ENCODE results near the gene AGAP1.

GRCh38 chr2:235562065-235562747 lies 68.4 kb downstream of the AGAP1 start:
- TF ChIP-seq, protein P1, sequence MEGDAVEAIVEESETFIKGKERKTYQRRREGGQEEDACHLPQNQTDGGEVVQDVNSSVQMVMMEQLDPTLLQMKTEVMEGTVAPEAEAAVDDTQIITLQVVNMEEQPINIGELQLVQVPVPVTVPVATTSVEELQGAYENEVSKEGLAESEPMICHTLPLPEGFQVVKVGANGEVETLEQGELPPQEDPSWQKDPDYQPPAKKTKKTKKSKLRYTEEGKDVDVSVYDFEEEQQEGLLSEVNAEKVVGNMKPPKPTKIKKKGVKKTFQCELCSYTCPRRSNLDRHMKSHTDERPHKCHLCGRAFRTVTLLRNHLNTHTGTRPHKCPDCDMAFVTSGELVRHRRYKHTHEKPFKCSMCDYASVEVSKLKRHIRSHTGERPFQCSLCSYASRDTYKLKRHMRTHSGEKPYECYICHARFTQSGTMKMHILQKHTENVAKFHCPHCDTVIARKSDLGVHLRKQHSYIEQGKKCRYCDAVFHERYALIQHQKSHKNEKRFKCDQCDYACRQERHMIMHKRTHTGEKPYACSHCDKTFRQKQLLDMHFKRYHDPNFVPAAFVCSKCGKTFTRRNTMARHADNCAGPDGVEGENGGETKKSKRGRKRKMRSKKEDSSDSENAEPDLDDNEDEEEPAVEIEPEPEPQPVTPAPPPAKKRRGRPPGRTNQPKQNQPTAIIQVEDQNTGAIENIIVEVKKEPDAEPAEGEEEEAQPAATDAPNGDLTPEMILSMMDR (IDR thresholded peaks at IDR 0.05; ENCODE audit: low read depth, low read length, missing input control) = no peak
- TF ChIP-seq SP1 (IDR thresholded peaks at IDR 0.05) = no peak
- TF ChIP-seq, protein P2, sequence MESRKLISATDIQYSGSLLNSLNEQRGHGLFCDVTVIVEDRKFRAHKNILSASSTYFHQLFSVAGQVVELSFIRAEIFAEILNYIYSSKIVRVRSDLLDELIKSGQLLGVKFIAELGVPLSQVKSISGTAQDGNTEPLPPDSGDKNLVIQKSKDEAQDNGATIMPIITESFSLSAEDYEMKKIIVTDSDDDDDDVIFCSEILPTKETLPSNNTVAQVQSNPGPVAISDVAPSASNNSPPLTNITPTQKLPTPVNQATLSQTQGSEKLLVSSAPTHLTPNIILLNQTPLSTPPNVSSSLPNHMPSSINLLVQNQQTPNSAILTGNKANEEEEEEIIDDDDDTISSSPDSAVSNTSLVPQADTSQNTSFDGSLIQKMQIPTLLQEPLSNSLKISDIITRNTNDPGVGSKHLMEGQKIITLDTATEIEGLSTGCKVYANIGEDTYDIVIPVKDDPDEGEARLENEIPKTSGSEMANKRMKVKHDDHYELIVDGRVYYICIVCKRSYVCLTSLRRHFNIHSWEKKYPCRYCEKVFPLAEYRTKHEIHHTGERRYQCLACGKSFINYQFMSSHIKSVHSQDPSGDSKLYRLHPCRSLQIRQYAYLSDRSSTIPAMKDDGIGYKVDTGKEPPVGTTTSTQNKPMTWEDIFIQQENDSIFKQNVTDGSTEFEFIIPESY (IDR thresholded peaks at IDR 0.05) = no peak
- TF ChIP-seq RAD21 (IDR thresholded peaks at IDR 0.05) = no peak
- TF ChIP-seq, protein P3, sequence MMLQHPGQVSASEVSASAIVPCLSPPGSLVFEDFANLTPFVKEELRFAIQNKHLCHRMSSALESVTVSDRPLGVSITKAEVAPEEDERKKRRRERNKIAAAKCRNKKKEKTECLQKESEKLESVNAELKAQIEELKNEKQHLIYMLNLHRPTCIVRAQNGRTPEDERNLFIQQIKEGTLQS (IDR thresholded peaks at IDR 0.05) = no peak
- no peak for TF ChIP-seq MAX (IDR thresholded peaks at IDR 0.05)
- TF ChIP-seq TAF1 (conservative IDR thresholded peaks at IDR 0.05) = no peak
- TF ChIP-seq, protein P4, sequence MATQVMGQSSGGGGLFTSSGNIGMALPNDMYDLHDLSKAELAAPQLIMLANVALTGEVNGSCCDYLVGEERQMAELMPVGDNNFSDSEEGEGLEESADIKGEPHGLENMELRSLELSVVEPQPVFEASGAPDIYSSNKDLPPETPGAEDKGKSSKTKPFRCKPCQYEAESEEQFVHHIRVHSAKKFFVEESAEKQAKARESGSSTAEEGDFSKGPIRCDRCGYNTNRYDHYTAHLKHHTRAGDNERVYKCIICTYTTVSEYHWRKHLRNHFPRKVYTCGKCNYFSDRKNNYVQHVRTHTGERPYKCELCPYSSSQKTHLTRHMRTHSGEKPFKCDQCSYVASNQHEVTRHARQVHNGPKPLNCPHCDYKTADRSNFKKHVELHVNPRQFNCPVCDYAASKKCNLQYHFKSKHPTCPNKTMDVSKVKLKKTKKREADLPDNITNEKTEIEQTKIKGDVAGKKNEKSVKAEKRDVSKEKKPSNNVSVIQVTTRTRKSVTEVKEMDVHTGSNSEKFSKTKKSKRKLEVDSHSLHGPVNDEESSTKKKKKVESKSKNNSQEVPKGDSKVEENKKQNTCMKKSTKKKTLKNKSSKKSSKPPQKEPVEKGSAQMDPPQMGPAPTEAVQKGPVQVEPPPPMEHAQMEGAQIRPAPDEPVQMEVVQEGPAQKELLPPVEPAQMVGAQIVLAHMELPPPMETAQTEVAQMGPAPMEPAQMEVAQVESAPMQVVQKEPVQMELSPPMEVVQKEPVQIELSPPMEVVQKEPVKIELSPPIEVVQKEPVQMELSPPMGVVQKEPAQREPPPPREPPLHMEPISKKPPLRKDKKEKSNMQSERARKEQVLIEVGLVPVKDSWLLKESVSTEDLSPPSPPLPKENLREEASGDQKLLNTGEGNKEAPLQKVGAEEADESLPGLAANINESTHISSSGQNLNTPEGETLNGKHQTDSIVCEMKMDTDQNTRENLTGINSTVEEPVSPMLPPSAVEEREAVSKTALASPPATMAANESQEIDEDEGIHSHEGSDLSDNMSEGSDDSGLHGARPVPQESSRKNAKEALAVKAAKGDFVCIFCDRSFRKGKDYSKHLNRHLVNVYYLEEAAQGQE (IDR thresholded peaks at IDR 0.05) = no peak
- TF ChIP-seq JUND (IDR thresholded peaks at IDR 0.05) = no peak

Data from liver (tissue), 3 donors.